ENCODE results near the gene UMAD1.

Gene UMAD1

GRCh38 chr7:7695111-7695817 lies 54.7 kb downstream of the UMAD1 start:
- DNase-seq = no peak

- peak; percentile 58 for DNase-seq
Observed at GRCh38 chr7:7696458-7697119, 56.0 kb downstream of the UMAD1 start.

GRCh38 chr7:7698930-7699329 lies 58.4 kb downstream of the UMAD1 start:
- DNase-seq = no peak

- no peak for DNase-seq
Observed at GRCh38 chr7:7699380-7699779, 58.8 kb downstream of the UMAD1 start.

- DNase-seq = no peak
Observed at GRCh38 chr7:7699970-7700369, 59.4 kb downstream of the UMAD1 start.

- peak; percentile 47 for DNase-seq
Observed at GRCh38 chr7:7701527-7701926, 61.0 kb downstream of the UMAD1 start.

GRCh38 chr7:7702826-7703225 lies 62.3 kb downstream of the UMAD1 start:
- DNase-seq = no peak

- DNase-seq = no peak
Observed at GRCh38 chr7:7703427-7703826, 62.9 kb downstream of the UMAD1 start.

- DNase-seq = no peak
Observed at GRCh38 chr7:7704867-7705266, 64.3 kb downstream of the UMAD1 start.

GRCh38 chr7:7705318-7705717 lies 64.8 kb downstream of the UMAD1 start:
- DNase-seq = no peak

- DNase-seq = no peak
Observed at GRCh38 chr7:7706101-7706511, 65.6 kb downstream of the UMAD1 start.

- DNase-seq = no peak
Observed at GRCh38 chr7:7706556-7707172, 66.1 kb downstream of the UMAD1 start.

- DNase-seq = no peak
Observed at GRCh38 chr7:7707246-7707645, 66.7 kb downstream of the UMAD1 start.

- no peak for DNase-seq
Observed at GRCh38 chr7:7707806-7708205, 67.3 kb downstream of the UMAD1 start.

- DNase-seq = peak; percentile 33
Observed at GRCh38 chr7:7709291-7709690, 68.7 kb downstream of the UMAD1 start.

- DNase-seq = no peak
Observed at GRCh38 chr7:7710469-7710868, 69.9 kb downstream of the UMAD1 start.

- no peak for DNase-seq
Observed at GRCh38 chr7:7713730-7714129, 73.2 kb downstream of the UMAD1 start.

GRCh38 chr7:7718492-7718891 lies 77.9 kb downstream of the UMAD1 start, which contains the start of gene RPA3:
TSS of gene RPA3 (minus strand) at chr7:7718607. CDS start at chr7:7640418, 78,189 bp downstream.
- DNase-seq = peak; percentile 15

GRCh38 chr7:7719236-7719635 lies 78.7 kb downstream of the UMAD1 start:
- peak; percentile 94 for DNase-seq

- DNase-seq = no peak
Observed at GRCh38 chr7:7720193-7720592, 79.6 kb downstream of the UMAD1 start.

- peak; percentile 31 for DNase-seq
Observed at GRCh38 chr7:7720750-7721621, 80.4 kb downstream of the UMAD1 start.

GRCh38 chr7:7731732-7732131 lies 91.2 kb downstream of the UMAD1 start:
- no peak for DNase-seq

- no peak for DNase-seq
Observed at GRCh38 chr7:7732621-7733281, 92.2 kb downstream of the UMAD1 start.

All from NCI-H146 (cell line).